IgD-negative memory B cell (primary cell): ENCODE measurements around the gene DPH5. TPM values are rescaled to one million over a fixed set of nuclear protein-coding genes. Genes with fewer than 3 reads are reported as not detected.
A peak's percentile ranks its signal among the peaks of the same experiment; 100 is the strongest.
"Not testable (repeated sequence)": the region's sequence is repeated elsewhere in the genome, so short reads cannot be mapped to it uniquely, and the experiment has no call there.

Experiments
- H3K27ac Mint-ChIP-seq, 3 donors: one replicate each; pipeline ENCODE4 v1.8.0; 2020 to 2022; ENCODE audit warnings: mild to moderate bottlenecking in 3 of 3, mixed read lengths in 3 of 3, moderate library complexity in 1 of 3
- H3K27me3 Mint-ChIP-seq: one replicate; pipeline ENCODE4 v1.8.0; 2021; ENCODE audit warnings: mixed read lengths
- H3K36me3 Mint-ChIP-seq: one replicate; pipeline ENCODE4 v1.8.0; 2020; ENCODE audit warnings: mild to moderate bottlenecking, mixed read lengths
- H3K4me1 Mint-ChIP-seq, 3 donors: one replicate each; pipeline ENCODE4 v1.8.0; 2020 to 2022; ENCODE audit warnings: mixed read lengths in 3 of 3, mild to moderate bottlenecking in 1 of 3
- H3K4me3 Mint-ChIP-seq, 4 donors: one replicate each; pipeline ENCODE4 v1.8.0; 2020 to 2022; ENCODE audit warnings: mild to moderate bottlenecking in 4 of 4, mixed read lengths in 4 of 4, moderate library complexity in 3 of 4
- H3K9me3 Mint-ChIP-seq, 3 donors: one replicate each; pipeline ENCODE4 v1.8.0; 2020 to 2021; ENCODE audit warnings: mixed read lengths in 3 of 3, mild to moderate bottlenecking in 1 of 3
- polyA plus RNA-seq: library from polyadenylated mRNA; unstranded; fragments of 300-500 nt; fragmentation: Illumina TruSeq; gene quantifications from one replicate; pipeline ENCODE4 v1.2.3, GENCODE V29; 2021

Gene DPH5
- polyA plus RNA-seq, 1 donor from 2014 or later = 30.5 TPM

DNA sequence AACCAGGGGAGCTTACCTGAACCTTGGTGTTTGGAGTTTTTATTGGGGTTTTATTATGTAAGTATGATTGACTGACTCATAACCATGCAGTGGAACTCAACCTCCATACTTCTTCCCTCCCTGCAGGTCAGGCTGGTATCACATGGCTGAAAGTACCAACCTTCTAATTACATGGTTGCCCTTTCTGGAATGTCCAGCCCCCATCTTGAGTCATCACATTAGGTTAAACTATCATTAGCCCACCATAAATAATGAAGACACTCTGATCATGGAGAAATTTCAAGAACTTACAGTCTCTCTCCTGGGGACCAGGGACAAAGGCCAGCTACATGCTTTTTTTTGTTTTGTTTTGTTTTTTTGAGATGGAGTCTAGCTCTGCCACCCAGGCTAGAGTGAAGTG lies 19.2 kb upstream of the DPH5 start:
- Mint-ChIP-seq H3K4me3 (no peak overlapping the region), H3K36me3 (peaks cover 8% of the 10 kb centered on the region), H3K27me3 (no peaks in the 10 kb centered on the region), H3K27ac (no peak overlapping the region), H3K4me1 (peaks cover 15 to 28% (median 16%) of the 10 kb centered on the region in 3 donors), H3K9me3 (peaks cover 6 to 11% (median 8%) of the 10 kb centered on the region in 3 donors)

GRCh38 chr1:101044259-101044658 lies 18.7 kb upstream of the DPH5 start:
- H3K36me3 Mint-ChIP-seq = peaks cover 8% of the 10 kb centered on the region
- H3K9me3 Mint-ChIP-seq = peaks cover 6 to 11% (median 8%) of the 10 kb centered on the region in 3 donors
- H3K4me1 Mint-ChIP-seq = peaks cover 14 to 23% (median 15%) of the 10 kb centered on the region in 3 donors
- H3K4me3 Mint-ChIP-seq = no peak overlapping the region
- no peaks in the 10 kb centered on the region for H3K27me3 Mint-ChIP-seq
- H3K27ac Mint-ChIP-seq = no peak overlapping the region

- Mint-ChIP-seq H3K4me1 (peaks cover 13 to 20% (median 14%) of the 10 kb centered on the region in 3 donors), H3K27ac (no peak overlapping the region), H3K4me3 (no peak overlapping the region), H3K27me3 (no peaks in the 10 kb centered on the region), H3K36me3 (peaks cover 8% of the 10 kb centered on the region), H3K9me3 (peaks cover 6 to 11% (median 8%) of the 10 kb centered on the region in 3 donors)
These were observed 18.2 kb upstream of the DPH5 start for GRCh38 chr1:101043776-101044175.

DNA sequence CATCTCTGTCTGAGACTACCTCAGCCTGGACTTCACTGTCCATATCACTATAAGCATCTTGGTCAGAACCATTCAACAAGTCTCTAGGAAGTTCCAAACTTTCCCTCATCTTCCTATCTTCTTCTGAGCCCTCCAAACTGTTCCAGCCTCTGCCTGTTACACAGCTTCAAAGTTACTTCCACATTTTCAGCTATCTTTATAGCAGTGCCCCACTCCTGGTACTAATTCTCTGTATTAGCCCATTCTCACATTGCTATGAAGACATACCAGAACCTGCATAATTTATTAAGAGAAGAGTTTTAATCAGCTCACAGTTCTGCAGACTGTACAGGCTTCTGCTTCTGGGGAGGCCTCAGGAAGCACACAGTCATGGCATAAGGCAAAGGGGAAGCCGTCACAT lies 15.7 kb upstream of the DPH5 start:
- H3K4me3 Mint-ChIP-seq = peak overlapping the region in 1 of 4 donors; percentile 46
- peaks cover 11% of the 10 kb centered on the region for H3K36me3 Mint-ChIP-seq
- no peaks in the 10 kb centered on the region for H3K27me3 Mint-ChIP-seq
- H3K4me1 Mint-ChIP-seq = peaks cover 11 to 26% (median 11%) of the 10 kb centered on the region in 3 donors
- H3K27ac Mint-ChIP-seq = peak overlapping the region in 2 of 3 donors; percentile 18 to 44
- peaks cover 7 to 11% (median 8%) of the 10 kb centered on the region in 3 donors for H3K9me3 Mint-ChIP-seq

GRCh38 chr1:101040666-101041065 lies 15.1 kb upstream of the DPH5 start:
- no peaks in the 10 kb centered on the region for H3K27me3 Mint-ChIP-seq
- peaks cover 7 to 11% (median 8%) of the 10 kb centered on the region in 3 donors for H3K9me3 Mint-ChIP-seq
- peaks cover 11% of the 10 kb centered on the region for H3K36me3 Mint-ChIP-seq
- H3K27ac Mint-ChIP-seq = peak overlapping the region in 2 of 3 donors; percentile 18 to 44
- peaks cover 13 to 32% (median 18%) of the 10 kb centered on the region in 3 donors for H3K4me1 Mint-ChIP-seq
- H3K4me3 Mint-ChIP-seq = peak overlapping the region in 1 of 4 donors; percentile 72

DNA sequence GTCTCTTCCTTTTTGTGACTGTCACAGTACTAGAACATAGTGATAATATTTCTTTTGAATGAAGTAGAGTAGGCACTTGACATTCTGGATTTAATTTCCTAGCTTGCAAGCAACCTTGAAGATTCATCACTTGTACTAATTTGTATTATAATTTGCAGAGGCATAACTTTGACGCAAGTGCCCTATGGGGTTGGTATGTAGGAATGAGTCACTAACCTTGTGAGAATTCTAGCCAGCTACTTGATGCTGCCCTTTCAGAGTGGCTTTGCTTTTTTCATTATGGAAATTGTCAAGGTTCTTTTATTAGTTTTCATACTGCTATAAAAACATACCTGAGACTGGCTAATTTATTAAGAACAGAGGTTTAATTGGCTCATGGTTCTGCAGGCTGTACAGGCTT lies 13.7 kb upstream of the DPH5 start:
- Mint-ChIP-seq H3K9me3 (peaks cover 7 to 11% (median 8%) of the 10 kb centered on the region in 3 donors), H3K4me3 (no peak overlapping the region), H3K4me1 (peaks cover 20 to 38% (median 21%) of the 10 kb centered on the region in 3 donors), H3K27me3 (no peaks in the 10 kb centered on the region), H3K36me3 (peaks cover 11% of the 10 kb centered on the region), H3K27ac (no peak overlapping the region)

- Mint-ChIP-seq H3K27me3 (no peaks in the 10 kb centered on the region), H3K9me3 (peaks cover 7 to 11% (median 8%) of the 10 kb centered on the region in 3 donors), H3K27ac (no peak overlapping the region), H3K4me1 (peaks cover 24 to 42% (median 27%) of the 10 kb centered on the region in 3 donors), H3K4me3 (no peak overlapping the region), H3K36me3 (peaks cover 14% of the 10 kb centered on the region)
These were observed 11.7 kb upstream of the DPH5 start for GRCh38 chr1:101037316-101037715.

DNA sequence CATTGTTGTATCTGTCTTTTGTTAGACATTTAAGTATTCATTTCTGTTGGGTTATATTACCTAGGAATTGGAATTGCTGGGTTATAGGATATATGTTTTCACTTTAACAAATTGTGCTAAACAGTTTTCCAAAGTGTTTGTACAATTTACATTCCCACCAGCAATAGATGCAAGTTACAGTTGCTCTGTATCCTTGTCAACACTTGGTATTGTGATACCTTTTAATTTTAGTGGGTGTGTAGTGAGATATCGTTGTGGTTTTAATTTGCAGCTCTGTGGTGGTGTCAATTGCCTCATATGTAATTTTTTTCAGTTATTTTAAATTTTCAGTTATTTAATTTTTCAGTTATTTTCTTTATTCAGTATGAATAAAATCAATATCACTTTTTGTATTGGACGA lies 7.4 kb upstream of the DPH5 start:
- Mint-ChIP-seq H3K9me3 (no peaks in the 10 kb centered on the region), H3K4me1 (peaks cover 35 to 45% (median 42%) of the 10 kb centered on the region in 3 donors), H3K27me3 (no peaks in the 10 kb centered on the region), H3K36me3 (peaks cover 8% of the 10 kb centered on the region), H3K4me3 (no peak overlapping the region), H3K27ac (no peak overlapping the region)

DNA sequence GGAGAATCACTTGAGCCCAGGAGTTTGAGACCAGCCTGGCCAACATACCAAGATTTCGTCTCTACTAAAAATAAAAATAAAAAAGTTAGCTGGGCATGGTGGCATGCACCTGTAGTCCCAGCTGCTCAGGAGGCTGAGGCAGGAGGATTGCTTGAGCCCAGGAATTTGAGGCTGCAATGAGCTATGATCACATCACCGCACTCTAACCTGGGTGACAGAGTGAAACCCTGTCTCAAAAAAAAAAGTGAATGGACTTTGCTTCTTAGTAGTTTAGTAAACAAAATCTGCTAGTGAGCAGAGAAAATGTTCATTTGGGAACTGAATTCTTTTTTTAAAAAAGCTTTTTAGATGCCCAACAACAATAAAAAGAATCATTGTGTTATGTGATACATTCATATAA lies 6.5 kb upstream of the DPH5 start:
- H3K4me1 Mint-ChIP-seq = peaks cover 44 to 51% (median 49%) of the 10 kb centered on the region in 3 donors
- not testable (repeated sequence) for H3K27me3 Mint-ChIP-seq

GRCh38 chr1:101030881-101031280 lies 5.3 kb upstream of the DPH5 start:
- peaks cover 8% of the 10 kb centered on the region for H3K36me3 Mint-ChIP-seq
- peak overlapping the region in 1 of 4 donors; percentile 42 for H3K4me3 Mint-ChIP-seq
- H3K4me1 Mint-ChIP-seq = peaks cover 48 to 53% (median 48%) of the 10 kb centered on the region in 3 donors
- no peaks in the 10 kb centered on the region for H3K9me3 Mint-ChIP-seq
- H3K27ac Mint-ChIP-seq = peak overlapping the region in 1 of 3 donors; percentile 50
- H3K27me3 Mint-ChIP-seq = peaks cover 1% of the 10 kb centered on the region

More for the DNA sequence above, 6.5 kb upstream of the DPH5 start:
- H3K9me3 Mint-ChIP-seq, H3K36me3 Mint-ChIP-seq, H3K27ac Mint-ChIP-seq, H3K4me3 Mint-ChIP-seq: not testable (repeated sequence)

DNA sequence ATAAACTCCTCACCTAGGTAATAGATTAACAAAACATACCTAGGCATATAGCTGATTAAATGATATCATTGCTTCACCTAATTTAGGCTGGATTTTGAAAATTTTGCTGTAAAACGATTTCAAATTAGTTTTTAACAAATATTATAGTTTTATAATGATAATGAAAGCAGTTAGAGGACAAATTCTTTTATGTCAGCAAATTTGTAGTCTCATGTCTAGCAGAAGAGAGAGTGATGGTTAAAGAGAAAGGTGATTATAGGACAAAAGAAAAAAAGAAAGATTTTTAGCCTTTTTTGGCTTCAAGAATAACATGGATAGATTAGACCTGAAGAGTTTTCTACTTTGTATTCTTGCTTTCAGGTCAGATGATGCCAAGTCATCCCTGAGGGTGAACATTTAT lies 3.6 kb upstream of the DPH5 start:
- no peaks in the 10 kb centered on the region for H3K9me3 Mint-ChIP-seq
- peaks cover 1% of the 10 kb centered on the region for H3K27me3 Mint-ChIP-seq
- peak overlapping the region in 2 of 3 donors; percentile 32 to 67 for H3K27ac Mint-ChIP-seq
- peaks cover 9% of the 10 kb centered on the region for H3K36me3 Mint-ChIP-seq
- H3K4me1 Mint-ChIP-seq = peaks cover 39 to 52% (median 41%) of the 10 kb centered on the region in 3 donors
- H3K4me3 Mint-ChIP-seq = peak overlapping the region; percentile 53 to 96 (median 86)

DNA sequence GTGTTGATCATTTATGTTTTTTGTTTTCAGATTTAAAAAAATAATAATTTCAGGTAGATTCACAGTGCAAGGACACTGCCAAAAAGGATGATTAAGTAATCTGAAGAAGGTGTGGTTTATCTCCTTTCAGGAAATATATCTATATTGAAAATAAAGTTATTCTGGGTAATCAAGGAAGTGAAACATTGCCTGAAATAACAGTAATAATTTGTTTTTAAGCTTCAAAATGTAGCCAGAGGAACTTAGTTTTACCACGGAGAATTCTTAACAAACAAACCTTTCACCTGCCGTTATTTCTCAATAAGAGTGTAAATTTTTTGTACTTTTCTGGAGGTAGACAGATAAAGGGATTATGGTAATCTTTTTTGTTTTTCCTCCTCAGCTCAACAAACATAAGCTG lies 2.9 kb upstream of the DPH5 start:
- peak overlapping the region in 2 of 3 donors; percentile 32 to 67 for H3K27ac Mint-ChIP-seq
- H3K4me3 Mint-ChIP-seq = peak overlapping the region; percentile 53 to 96 (median 85)
- peaks cover 1% of the 10 kb centered on the region for H3K27me3 Mint-ChIP-seq
- H3K36me3 Mint-ChIP-seq = peaks cover 9% of the 10 kb centered on the region
- H3K4me1 Mint-ChIP-seq = peaks cover 37 to 50% (median 39%) of the 10 kb centered on the region in 3 donors
- no peaks in the 10 kb centered on the region for H3K9me3 Mint-ChIP-seq

DNA sequence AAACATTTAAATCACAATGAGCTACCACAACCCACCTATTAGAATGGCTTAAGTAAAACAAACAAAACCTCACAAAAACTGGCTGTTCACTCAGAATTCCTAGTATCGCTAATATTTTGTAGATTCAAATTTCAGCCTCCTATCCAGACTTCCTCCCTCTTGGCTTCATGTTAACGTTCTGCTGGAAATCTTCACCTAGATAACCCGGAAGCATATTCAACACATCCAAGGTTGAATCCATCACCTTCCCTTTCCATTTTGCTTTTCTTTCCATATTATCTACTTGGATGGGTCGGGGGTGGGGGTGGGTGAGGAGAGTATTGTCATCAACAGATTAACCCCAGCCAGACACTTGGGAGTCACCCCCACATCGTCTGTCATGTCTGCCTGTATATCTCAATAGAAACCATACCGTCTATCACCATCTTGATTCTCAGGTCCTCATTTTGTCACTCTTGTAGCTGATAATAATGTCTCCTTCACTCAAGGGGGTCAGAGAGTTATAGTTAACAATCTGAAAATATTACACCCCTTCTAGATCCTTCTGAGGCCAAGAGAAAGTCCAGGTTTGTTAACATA lies 1.7 kb upstream of the DPH5 start:
- Mint-ChIP-seq H3K27ac (peak overlapping the region; percentile 20 to 97 (median 63)), H3K27me3 (peaks cover 1% of the 10 kb centered on the region), H3K4me3 (peak overlapping the region; percentile 69 to 96 (median 85)), H3K4me1 (peaks cover 36 to 49% (median 40%) of the 10 kb centered on the region in 3 donors), H3K36me3 (peaks cover 6% of the 10 kb centered on the region), H3K9me3 (no peaks in the 10 kb centered on the region)

- H3K27ac Mint-ChIP-seq = peak overlapping the region; percentile 20 to 99 (median 97)
- no peaks in the 10 kb centered on the region for H3K9me3 Mint-ChIP-seq
- peaks cover 1% of the 10 kb centered on the region for H3K27me3 Mint-ChIP-seq
- peak overlapping the region; percentile 94 to 98 (median 96) for H3K4me3 Mint-ChIP-seq
- H3K36me3 Mint-ChIP-seq = peaks cover 6% of the 10 kb centered on the region
- peaks cover 40 to 47% (median 40%) of the 10 kb centered on the region in 3 donors for H3K4me1 Mint-ChIP-seq
These were observed 825 bp upstream of the DPH5 start for GRCh38 chr1:101026430-101026788.

GRCh38 chr1:101025283-101025656 lies 314 bp downstream of the DPH5 start:
- Mint-ChIP-seq H3K9me3 (no peaks in the 10 kb centered on the region), H3K27ac (peak overlapping the region; percentile 20 to 99 (median 97)), H3K27me3 (peaks cover 1% of the 10 kb centered on the region)

DNA sequence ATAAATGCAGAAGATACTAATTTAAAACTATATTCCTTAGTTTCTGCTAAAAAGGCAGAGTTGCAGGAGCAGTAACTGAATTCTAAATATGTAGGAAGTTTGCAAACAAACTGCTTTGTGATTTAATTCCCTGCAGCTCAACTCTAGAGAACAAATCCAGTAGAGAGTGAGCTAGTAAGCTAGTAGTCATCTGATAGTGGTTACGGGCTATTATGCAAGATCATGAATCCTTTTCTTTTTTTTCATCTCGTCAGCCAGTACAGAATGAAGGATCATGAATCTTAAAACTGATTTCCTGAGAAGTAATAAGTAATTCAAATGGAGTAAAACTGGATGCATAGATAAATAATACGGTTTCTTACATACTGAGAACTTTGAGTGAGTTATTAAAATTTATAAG lies 3.3 kb downstream of the DPH5 start:
- peak overlapping the region in 1 of 4 donors; percentile 53 for H3K4me3 Mint-ChIP-seq
- peak overlapping the region in 1 of 3 donors; percentile 70 for H3K27ac Mint-ChIP-seq
- peaks cover 15 to 25% (median 18%) of the 10 kb centered on the region in 3 donors for H3K4me1 Mint-ChIP-seq
- no peaks in the 10 kb centered on the region for H3K9me3 Mint-ChIP-seq
- H3K36me3 Mint-ChIP-seq = peaks cover 15% of the 10 kb centered on the region
- H3K27me3 Mint-ChIP-seq = no peaks in the 10 kb centered on the region

More at GRCh38 chr1:101025283-101025656, 314 bp downstream of the DPH5 start:
- Mint-ChIP-seq H3K36me3 (peaks cover 9% of the 10 kb centered on the region), H3K4me3 (peak overlapping the region; percentile 94 to 98 (median 96)), H3K4me1 (peaks cover 37 to 41% (median 37%) of the 10 kb centered on the region in 3 donors)
